ENCODE measurements around the gene AUTS2. TPM values are rescaled to one million over a fixed set of nuclear protein-coding genes. Genes with fewer than 3 reads are reported as not detected.

AUTS2 gene
- total RNA-seq, 3 donors from 2014 or later = 31.5 to 94.3 (median 81.3) TPM

GRCh38 chr7:70047891-70048448 is 449.7 kb downstream of the AUTS2 start:
- H3K36me3 ChIP-seq = no peaks in the 10 kb centered on the region
- H3K4me1 ChIP-seq = no peaks in the 10 kb centered on the region
- H3K9me3 ChIP-seq = no peaks in the 10 kb centered on the region
- no peak overlapping the region for H3K27ac ChIP-seq
- H3K4me3 ChIP-seq = no peak overlapping the region
- H3K27me3 ChIP-seq = no peaks in the 10 kb centered on the region
- no peak for DNase-seq (ENCODE audit: low spot score in 2 of 2)
- intact Hi-C loops (cut with DNase I; ENCODE audit: low total_unique reads) = no loop called here
- TF ChIP-seq POLR2A (IDR thresholded peaks at IDR 0.05) (no peak), POLR2AphosphoS5 (IDR thresholded peaks at IDR 0.05) (no peak), CTCF (IDR thresholded peaks at IDR 0.05) (no peak)

GRCh38 chr7:70051726-70052125 is 453.5 kb downstream of the AUTS2 start:
- Histone ChIP-seq H3K27ac (no peak overlapping the region), H3K36me3 (no peaks in the 10 kb centered on the region), H3K9me3 (no peaks in the 10 kb centered on the region), H3K27me3 (no peaks in the 10 kb centered on the region), H3K4me1 (no peaks in the 10 kb centered on the region), H3K4me3 (no peak overlapping the region)
- no peak for DNase-seq (ENCODE audit: low spot score in 2 of 2)
- no peak for TF ChIP-seq CTCF (IDR thresholded peaks at IDR 0.05)
- no peak for TF ChIP-seq POLR2AphosphoS5 (IDR thresholded peaks at IDR 0.05)
- no peak for TF ChIP-seq POLR2A (IDR thresholded peaks at IDR 0.05)
- intact Hi-C loops (cut with DNase I; ENCODE audit: low total_unique reads) = no loop called here

- H3K27ac ChIP-seq = no peak overlapping the region
- no peak for TF ChIP-seq CTCF (IDR thresholded peaks at IDR 0.05)
- no peak for TF ChIP-seq POLR2AphosphoS5 (IDR thresholded peaks at IDR 0.05)
- no peak for TF ChIP-seq POLR2A (IDR thresholded peaks at IDR 0.05)
- H3K4me3 ChIP-seq = no peak overlapping the region
- no peaks in the 10 kb centered on the region for H3K4me1 ChIP-seq
- no peak for DNase-seq (ENCODE audit: low spot score in 2 of 2)
- no peaks in the 10 kb centered on the region for H3K9me3 ChIP-seq
- no peaks in the 10 kb centered on the region for H3K27me3 ChIP-seq
- intact Hi-C loops (cut with DNase I; ENCODE audit: low total_unique reads) = no loop called here
- H3K36me3 ChIP-seq = no peaks in the 10 kb centered on the region
These were observed 454.4 kb downstream of the AUTS2 start for GRCh38 chr7:70052691-70053090.

- TF ChIP-seq CTCF (IDR thresholded peaks at IDR 0.05) (no peak), POLR2A (IDR thresholded peaks at IDR 0.05) (no peak)
- Histone ChIP-seq H3K36me3 (no peaks in the 10 kb centered on the region), H3K4me3 (no peak overlapping the region), H3K27me3 (no peaks in the 10 kb centered on the region), H3K9me3 (no peaks in the 10 kb centered on the region), H3K27ac (no peak overlapping the region), H3K4me1 (no peaks in the 10 kb centered on the region)
- intact Hi-C loops (cut with DNase I; ENCODE audit: low total_unique reads) = no loop called here
- DNase-seq (ENCODE audit: low spot score in 2 of 2) = no peak
These were observed 455.1 kb downstream of the AUTS2 start for GRCh38 chr7:70053421-70053820.

GRCh38 chr7:70053989-70054388 is 455.7 kb downstream of the AUTS2 start:
- H3K4me1 ChIP-seq = no peaks in the 10 kb centered on the region
- H3K9me3 ChIP-seq = no peaks in the 10 kb centered on the region
- H3K27me3 ChIP-seq = no peaks in the 10 kb centered on the region
- no peak overlapping the region for H3K4me3 ChIP-seq
- intact Hi-C loops (cut with DNase I; ENCODE audit: low total_unique reads) = no loop called here
- H3K36me3 ChIP-seq = no peaks in the 10 kb centered on the region
- DNase-seq (ENCODE audit: low spot score in 2 of 2) = no peak
- no peak for TF ChIP-seq POLR2A (IDR thresholded peaks at IDR 0.05)
- no peak for TF ChIP-seq POLR2AphosphoS5 (IDR thresholded peaks at IDR 0.05)
- TF ChIP-seq CTCF (IDR thresholded peaks at IDR 0.05) = no peak
- H3K27ac ChIP-seq = no peak overlapping the region

Measured in breast epithelium (tissue), 4 donors.